Trophoblast cell (in vitro differentiated cells and primary cell): ENCODE measurements around the gene PCSK7.
A peak's percentile ranks its signal among the peaks of the same experiment; 100 is the strongest.
"Not testable (repeated sequence)": the region's sequence is repeated elsewhere in the genome, so short reads cannot be mapped to it uniquely, and the experiment has no call there.

ENCODE experiments used
- DNase-seq, 2 donors: peaks; one replicate each; pipeline ENCODE4 v3.0.0-alpha.2; 2016
- H2AFZ ChIP-seq: 2 replicates; pipeline ENCODE4 v1.6.1; 2013; ENCODE audit warnings: low read length, moderate library complexity, mild to moderate bottlenecking; ENCODE audit not compliant: insufficient read depth, poor library complexity
- H2AK5ac ChIP-seq: 2 replicates; pipeline ENCODE4 v1.6.1; 2013; ENCODE audit warnings: mild to moderate bottlenecking, low read length
- H2BK120ac ChIP-seq: 2 replicates; pipeline ENCODE4 v1.6.1; 2013; ENCODE audit warnings: low read length, mild to moderate bottlenecking, moderate library complexity; ENCODE audit not compliant: insufficient read depth, poor library complexity
- H2BK12ac ChIP-seq: 2 replicates; pipeline ENCODE4 v1.6.1; 2013; ENCODE audit warnings: mild to moderate bottlenecking, low read length, moderate library complexity
- H2BK5ac ChIP-seq: 2 replicates; pipeline ENCODE4 v1.6.1; 2013; ENCODE audit warnings: low read length, low read depth, moderate library complexity, mild to moderate bottlenecking; ENCODE audit not compliant: poor library complexity
- H3K14ac ChIP-seq: 2 replicates; pipeline ENCODE4 v1.6.1; 2013; ENCODE audit warnings: mild to moderate bottlenecking, low read length
- H3K18ac ChIP-seq: 2 replicates; pipeline ENCODE4 v1.6.1; 2013; ENCODE audit warnings: mild to moderate bottlenecking, low read length
- H3K23ac ChIP-seq: 2 replicates; pipeline ENCODE4 v1.6.1; 2013; ENCODE audit warnings: low read length
- H3K27ac ChIP-seq: 2 replicates; pipeline ENCODE4 v1.5.1; 2013; ENCODE audit warnings: low read depth, mild to moderate bottlenecking, inconsistent platforms, low read length, moderate library complexity
- H3K27me3 ChIP-seq: 2 replicates; pipeline ENCODE4 v1.6.1; 2013; ENCODE audit warnings: inconsistent platforms, mild to moderate bottlenecking, low read length, moderate library complexity; ENCODE audit not compliant: insufficient read depth
- H3K36me3 ChIP-seq, 2 experiments: 1 replicate in 1 of 2; 2 replicates in 1 of 2; pipeline ENCODE4 v1.6.1; 2013; ENCODE audit warnings: low read length in 2 of 2, mild to moderate bottlenecking in 2 of 2, moderate library complexity in 1 of 2; ENCODE audit not compliant: insufficient read depth in 2 of 2, control insufficient read depth in 1 of 2
- H3K4ac ChIP-seq: 2 replicates; pipeline ENCODE4 v1.6.1; 2013; ENCODE audit warnings: low read depth, mild to moderate bottlenecking, low read length, moderate library complexity
- H3K4me1 ChIP-seq, 2 experiments: 1 replicate in 1 of 2; 2 replicates in 1 of 2; pipeline ENCODE4 v1.6.1; 2013; ENCODE audit warnings: low read length in 2 of 2, mild to moderate bottlenecking in 2 of 2, moderate library complexity in 1 of 2; ENCODE audit not compliant: insufficient read depth in 2 of 2, control insufficient read depth in 1 of 2
- H3K4me2 ChIP-seq: 2 replicates; pipeline ENCODE4 v1.6.1; 2013; ENCODE audit warnings: inconsistent platforms, mild to moderate bottlenecking, low read length, moderate library complexity
- H3K4me3 ChIP-seq: 2 replicates; pipeline ENCODE4 v1.5.1; 2013; ENCODE audit warnings: mild to moderate bottlenecking, low read depth, low read length, inconsistent platforms
- H3K79me1 ChIP-seq: one replicate; pipeline ENCODE4 v1.6.1; 2013; ENCODE audit warnings: low read length
- H3K79me2 ChIP-seq: 2 replicates; pipeline ENCODE4 v1.6.1; 2013; ENCODE audit warnings: low read length, mild to moderate bottlenecking; ENCODE audit not compliant: control insufficient read depth, insufficient read depth, poor library complexity
- H3K9ac ChIP-seq: 2 replicates; pipeline ENCODE4 v1.6.1; 2013; ENCODE audit warnings: mild to moderate bottlenecking, low read length
- H3K9me3 ChIP-seq: 2 replicates; pipeline ENCODE4 v1.6.1; 2013; ENCODE audit warnings: low read depth, mild to moderate bottlenecking, control low read depth, inconsistent platforms, low read length; ENCODE audit not compliant: insufficient read depth
- H4K12ac ChIP-seq: 2 replicates; pipeline ENCODE4 v1.6.1; 2013; ENCODE audit warnings: low read depth, mild to moderate bottlenecking, low read length, moderate library complexity
- H4K8ac ChIP-seq: 2 replicates; pipeline ENCODE4 v1.6.1; 2013; ENCODE audit warnings: low read depth, mild to moderate bottlenecking, low read length, moderate library complexity
- H4K91ac ChIP-seq: one replicate; pipeline ENCODE4 v1.6.1; 2013; ENCODE audit warnings: low read depth, mild to moderate bottlenecking, low read length, moderate library complexity
- WGBS: extraction: QIAGEN DNeasy Blood & Tissue Kit; methylation state at CpG from one replicate; pipeline ENCODE4 v1.1.7; 2013; ENCODE audit warnings: missing lambda C conversion rate; ENCODE audit not compliant: insufficient read length, insufficient coverage; ENCODE audit errors: extremely low coverage; 5-methylcytosine and 5-hydroxymethylcytosine counted together

PCSK7 gene

DNA sequence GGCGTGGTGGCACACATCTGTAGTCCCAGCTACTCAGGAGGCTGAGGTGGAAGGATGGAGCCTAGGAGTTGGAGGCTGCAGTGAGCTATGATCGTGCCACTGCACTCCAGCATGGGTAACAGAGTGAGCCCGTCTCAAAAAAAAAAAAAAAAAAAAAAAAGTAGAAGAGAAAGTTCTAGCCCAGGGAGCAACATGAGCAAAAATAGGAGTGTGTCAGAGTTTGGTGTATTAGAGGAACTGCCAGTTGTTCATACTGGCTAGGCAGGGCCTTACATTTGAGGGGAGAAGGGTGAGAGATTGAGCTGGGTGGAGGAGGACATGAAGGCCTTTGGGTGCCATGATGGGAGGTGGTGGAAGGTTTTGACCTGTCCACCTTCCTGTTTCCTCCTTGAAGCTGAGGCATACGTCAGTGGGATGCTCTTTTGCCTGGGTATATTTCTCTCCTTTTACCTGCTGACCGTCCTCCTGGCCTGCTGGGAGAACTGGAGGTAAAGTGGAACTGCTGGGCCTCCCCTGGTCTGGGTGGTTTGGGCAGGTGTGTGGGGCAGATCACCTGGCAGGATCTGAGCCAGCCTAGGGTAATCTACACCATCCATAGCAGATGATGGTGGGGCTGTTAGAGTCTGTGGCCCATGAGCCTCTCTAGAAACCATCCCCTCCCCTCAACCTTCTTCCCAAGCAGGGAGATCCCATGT, 46.0 kb downstream of the PCSK7 start:
- no peak overlapping the region for H3K18ac ChIP-seq
- H3K27ac ChIP-seq = no peak overlapping the region
- no peak overlapping the region for H3K4me2 ChIP-seq
- H3K9ac ChIP-seq = no peak overlapping the region
- no peak overlapping the region for H4K8ac ChIP-seq
- no peak overlapping the region for H2AFZ ChIP-seq
- WGBS = no CpG with 5 or more reads among the region's 5 CpGs
- H2BK120ac ChIP-seq = no peak overlapping the region
- H3K4me1 ChIP-seq = peaks cover 2% of the 10 kb centered on the region in 2 experiments
- no peak overlapping the region for H3K4ac ChIP-seq
- H3K14ac ChIP-seq = no peak overlapping the region
- no peak overlapping the region for H2BK5ac ChIP-seq
- no peak for DNase-seq
- H4K12ac ChIP-seq = no peak overlapping the region
- H3K27me3 ChIP-seq = no peaks in the 10 kb centered on the region
- H3K79me2 ChIP-seq = no peaks in the 10 kb centered on the region
- no peaks in the 10 kb centered on the region for H3K79me1 ChIP-seq
- no peak overlapping the region for H3K23ac ChIP-seq
- H3K4me3 ChIP-seq = no peak overlapping the region
- no peak overlapping the region for H2BK12ac ChIP-seq
- no peak overlapping the region for H4K91ac ChIP-seq
- H3K9me3 ChIP-seq = peaks cover under 1% of the 10 kb centered on the region
- no peak overlapping the region for H2AK5ac ChIP-seq
- H3K36me3 ChIP-seq = peaks cover 53 to 56% of the 10 kb centered on the region in 2 experiments

DNA sequence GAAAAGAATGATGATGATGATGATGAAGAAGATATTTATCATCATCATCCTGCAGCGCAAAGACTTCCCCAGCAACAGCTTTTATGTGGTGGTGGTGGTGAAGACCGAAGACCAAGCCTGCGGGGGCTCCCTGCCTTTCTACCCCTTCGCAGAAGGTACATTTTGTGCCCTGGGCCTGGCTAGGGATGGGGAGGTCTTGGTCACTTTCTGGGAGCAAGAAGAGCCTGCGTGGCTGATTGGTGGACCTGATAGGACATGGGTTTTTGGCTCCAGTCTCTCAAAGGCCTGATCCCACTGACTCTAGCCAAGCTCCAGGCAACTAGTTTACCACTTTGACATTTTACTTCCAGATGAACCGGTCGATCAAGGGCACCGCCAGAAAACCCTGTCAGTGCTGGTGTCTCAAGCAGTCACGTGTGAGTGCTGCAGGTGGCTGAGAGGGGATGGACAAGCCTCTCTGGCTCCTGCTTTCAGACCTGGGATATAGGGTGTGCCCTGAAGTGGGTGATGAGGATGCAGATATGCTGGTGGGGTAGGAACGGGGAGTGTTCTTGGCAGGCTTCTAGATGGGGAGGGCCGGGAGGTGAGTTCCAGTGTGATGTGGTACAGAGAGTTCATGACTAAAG, 48.0 kb downstream of the PCSK7 start:
- H3K23ac ChIP-seq = no peak overlapping the region
- H3K9me3 ChIP-seq = peaks cover 2% of the 10 kb centered on the region
- H3K4me3 ChIP-seq = no peak overlapping the region
- no peak overlapping the region for H3K14ac ChIP-seq
- H4K8ac ChIP-seq = no peak overlapping the region
- H2BK120ac ChIP-seq = no peak overlapping the region
- DNase-seq = peak in 1 of 2 donors; percentile 39
- no peak overlapping the region for H3K4ac ChIP-seq
- no peak overlapping the region for H4K12ac ChIP-seq
- H2AFZ ChIP-seq = no peak overlapping the region
- H3K27me3 ChIP-seq = no peaks in the 10 kb centered on the region
- H4K91ac ChIP-seq = no peak overlapping the region
- no peak overlapping the region for H2BK12ac ChIP-seq
- no peak overlapping the region for H3K9ac ChIP-seq
- no CpG with 5 or more reads among the region's 11 CpGs for WGBS
- H3K79me1 ChIP-seq = peaks cover 4% of the 10 kb centered on the region
- no peak overlapping the region for H2AK5ac ChIP-seq
- H3K4me2 ChIP-seq = no peak overlapping the region
- H3K18ac ChIP-seq = no peak overlapping the region
- peaks cover 33 to 37% of the 10 kb centered on the region in 2 experiments for H3K36me3 ChIP-seq
- H2BK5ac ChIP-seq = no peak overlapping the region
- peaks cover 9 to 10% of the 10 kb centered on the region in 2 experiments for H3K4me1 ChIP-seq
- H3K27ac ChIP-seq = no peak overlapping the region
- H3K79me2 ChIP-seq = peaks cover 4% of the 10 kb centered on the region

DNA sequence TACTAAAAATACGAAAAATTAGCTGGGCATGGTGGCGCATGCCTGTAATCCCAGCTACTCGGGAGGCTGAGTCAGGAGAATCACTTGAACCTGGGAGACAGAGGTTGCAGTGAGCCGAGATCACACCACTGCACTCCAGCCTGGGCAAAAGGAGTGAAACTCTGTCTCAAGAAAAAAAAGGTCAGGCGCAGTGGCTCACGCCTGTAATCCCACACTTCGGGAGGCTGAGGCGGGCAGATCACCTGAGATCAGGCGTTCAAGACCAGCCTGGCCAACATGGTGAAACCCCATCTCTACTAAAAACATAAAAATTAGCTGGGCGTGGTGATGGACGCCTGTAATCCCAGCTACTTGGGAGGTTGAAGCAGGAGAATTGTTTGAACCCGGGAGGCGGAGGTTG, 48.7 kb downstream of the PCSK7 start:
- H3K14ac ChIP-seq, H3K79me2 ChIP-seq, DNase-seq, H2BK12ac ChIP-seq, H3K4ac ChIP-seq, H2AK5ac ChIP-seq, H3K18ac ChIP-seq, H3K9ac ChIP-seq, H3K27ac ChIP-seq, H3K4me1 ChIP-seq, H3K27me3 ChIP-seq, H3K79me1 ChIP-seq, H4K91ac ChIP-seq, H2AFZ ChIP-seq, H3K9me3 ChIP-seq, H3K4me2 ChIP-seq, H4K8ac ChIP-seq, H3K4me3 ChIP-seq, H2BK120ac ChIP-seq, H3K23ac ChIP-seq, H4K12ac ChIP-seq, H2BK5ac ChIP-seq: not testable (repeated sequence)
- WGBS = no CpG with 5 or more reads among the region's 13 CpGs
- H3K36me3 ChIP-seq = peaks cover 26 to 31% of the 10 kb centered on the region in 2 experiments

DNA sequence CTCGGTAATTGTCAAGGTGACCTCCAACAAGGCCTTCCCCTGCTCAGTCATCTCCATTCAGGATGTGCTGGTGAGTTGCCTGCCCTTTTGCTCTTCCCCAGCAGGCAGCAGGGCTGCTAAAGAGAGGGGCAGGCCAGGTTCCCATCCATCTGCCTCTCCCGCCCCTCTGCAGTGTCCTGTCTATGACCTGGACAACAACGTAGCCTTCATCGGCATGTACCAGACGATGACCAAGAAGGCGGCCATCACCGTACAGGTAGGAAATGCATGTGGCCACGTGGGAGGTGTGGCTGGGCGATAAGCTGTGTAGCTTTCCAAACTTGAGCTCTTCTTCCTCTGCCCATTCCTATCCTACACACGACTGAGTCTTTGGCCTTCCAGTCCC, 49.3 kb downstream of the PCSK7 start:
- no peak overlapping the region for H2BK120ac ChIP-seq
- no peak for DNase-seq
- H3K4me1 ChIP-seq = peaks cover 9 to 12% of the 10 kb centered on the region in 2 experiments
- H3K18ac ChIP-seq = no peak overlapping the region
- peaks cover 24 to 25% of the 10 kb centered on the region in 2 experiments for H3K36me3 ChIP-seq
- no peak overlapping the region for H3K4me2 ChIP-seq
- no peak overlapping the region for H3K27ac ChIP-seq
- peaks cover 8% of the 10 kb centered on the region for H3K79me1 ChIP-seq
- peaks cover 2% of the 10 kb centered on the region for H3K9me3 ChIP-seq
- H4K8ac ChIP-seq = no peak overlapping the region
- no peak overlapping the region for H2BK12ac ChIP-seq
- no peak overlapping the region for H2AFZ ChIP-seq
- H2AK5ac ChIP-seq = no peak overlapping the region
- H3K4me3 ChIP-seq = peak overlapping the region; percentile 11
- H4K12ac ChIP-seq = no peak overlapping the region
- no peak overlapping the region for H3K23ac ChIP-seq
- no CpG with 5 or more reads among the region's 10 CpGs for WGBS
- no peak overlapping the region for H3K14ac ChIP-seq
- no peak overlapping the region for H2BK5ac ChIP-seq
- H3K27me3 ChIP-seq = no peaks in the 10 kb centered on the region
- peaks cover 4% of the 10 kb centered on the region for H3K79me2 ChIP-seq
- H3K4ac ChIP-seq = no peak overlapping the region
- H4K91ac ChIP-seq = no peak overlapping the region
- H3K9ac ChIP-seq = no peak overlapping the region
